ENCODE measurements around the gene MFN2.

- TF ChIP-seq, protein P1, sequence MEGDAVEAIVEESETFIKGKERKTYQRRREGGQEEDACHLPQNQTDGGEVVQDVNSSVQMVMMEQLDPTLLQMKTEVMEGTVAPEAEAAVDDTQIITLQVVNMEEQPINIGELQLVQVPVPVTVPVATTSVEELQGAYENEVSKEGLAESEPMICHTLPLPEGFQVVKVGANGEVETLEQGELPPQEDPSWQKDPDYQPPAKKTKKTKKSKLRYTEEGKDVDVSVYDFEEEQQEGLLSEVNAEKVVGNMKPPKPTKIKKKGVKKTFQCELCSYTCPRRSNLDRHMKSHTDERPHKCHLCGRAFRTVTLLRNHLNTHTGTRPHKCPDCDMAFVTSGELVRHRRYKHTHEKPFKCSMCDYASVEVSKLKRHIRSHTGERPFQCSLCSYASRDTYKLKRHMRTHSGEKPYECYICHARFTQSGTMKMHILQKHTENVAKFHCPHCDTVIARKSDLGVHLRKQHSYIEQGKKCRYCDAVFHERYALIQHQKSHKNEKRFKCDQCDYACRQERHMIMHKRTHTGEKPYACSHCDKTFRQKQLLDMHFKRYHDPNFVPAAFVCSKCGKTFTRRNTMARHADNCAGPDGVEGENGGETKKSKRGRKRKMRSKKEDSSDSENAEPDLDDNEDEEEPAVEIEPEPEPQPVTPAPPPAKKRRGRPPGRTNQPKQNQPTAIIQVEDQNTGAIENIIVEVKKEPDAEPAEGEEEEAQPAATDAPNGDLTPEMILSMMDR (IDR thresholded peaks at IDR 0.05; ENCODE audit: low read length) = no peak
- TF ChIP-seq EZH2 (IDR thresholded peaks at IDR 0.05; ENCODE audit: borderline replicate concordance, low read length) = no peak
Measured at GRCh38 chr1:11964656-11965055, 15.6 kb upstream of the MFN2 start.

Data from OCI-LY1 (cell line).